GM10266 (cell line): Measurements from ENCODE around the gene COL18A1.

Experiments
- DNase-seq: peaks from one replicate; pipeline ENCODE4 v3.0.0; 2012; ENCODE audit errors: extremely low spot score
- CTCF ChIP-seq: IDR thresholded peaks from 2 replicates; pipeline ENCODE4 v1.5.1; 2012; ENCODE audit warnings: mild to moderate bottlenecking, low read depth; ENCODE audit not compliant: control insufficient read depth, insufficient read depth; ENCODE audit errors: missing control alignments

The COL18A1 gene

GRCh38 chr21:45510466-45510955, 105.5 kb downstream of the COL18A1 start:
- DNase-seq = no peak

GRCh38 chr21:45511007-45511406, 106.0 kb downstream of the COL18A1 start:
- no peak for TF ChIP-seq CTCF

More at GRCh38 chr21:45510466-45510955, 105.5 kb downstream of the COL18A1 start:
- TF ChIP-seq CTCF = no peak

GRCh38 chr21:45511661-45512431, 106.9 kb downstream of the COL18A1 start:
- no peak for DNase-seq
- TF ChIP-seq CTCF = no peak

More at GRCh38 chr21:45511007-45511406, 106.0 kb downstream of the COL18A1 start:
- DNase-seq = no peak

- no peak for TF ChIP-seq CTCF
- DNase-seq = no peak
These were observed 107.6 kb downstream of the COL18A1 start for GRCh38 chr21:45512626-45513002.

GRCh38 chr21:45513003-45513717, 108.2 kb downstream of the COL18A1 start:
- no peak for TF ChIP-seq CTCF
- DNase-seq = no peak

- TF ChIP-seq CTCF = no peak
- DNase-seq = no peak
These were observed 108.9 kb downstream of the COL18A1 start for GRCh38 chr21:45513741-45514310.
